Measurements from ENCODE around the gene FAM200C.

FAM200C gene

DNA sequence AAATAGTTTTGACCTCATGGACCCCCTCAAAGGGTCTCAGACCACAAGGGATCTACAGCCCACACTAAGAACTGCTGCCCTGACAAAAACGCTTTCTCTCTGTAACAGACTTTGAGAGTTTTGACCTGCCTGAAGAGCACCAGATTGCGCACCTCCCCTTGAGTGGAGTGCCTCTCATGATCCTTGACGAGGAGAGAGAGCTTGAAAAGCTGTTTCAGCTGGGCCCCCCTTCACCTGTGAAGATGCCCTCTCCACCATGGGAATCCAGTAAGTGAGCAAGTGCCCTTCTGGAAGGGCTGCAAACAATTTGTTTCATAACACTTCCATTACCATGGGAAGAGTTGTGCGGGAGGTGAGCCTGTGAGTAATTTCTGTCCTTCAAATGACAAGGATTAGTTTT, 27.8 kb upstream of the FAM200C start:
- no peak overlapping the region for H3K4me3 ChIP-seq (IDR thresholded peaks at IDR 0.05; ENCODE audit: insufficient read depth, low read depth, low read length)
- no peaks in the 10 kb centered on the region for H3K27me3 ChIP-seq (ENCODE audit: insufficient read depth, low read depth)
- H2AFZ ChIP-seq (ENCODE audit: low read depth) = no peak overlapping the region
- peaks cover 14% of the 10 kb centered on the region for H3K4me1 ChIP-seq (ENCODE audit: low read depth, poor library complexity, severe bottlenecking)
- no peak overlapping the region for H3K27ac ChIP-seq
- no peaks in the 10 kb centered on the region; the same call in 1 of the 2 replicates for H3K79me2 ChIP-seq (ENCODE audit: insufficient read depth, low read depth)
- no peaks in the 10 kb centered on the region; the same call in 1 of the 2 replicates for H3K36me3 ChIP-seq (ENCODE audit: insufficient read depth)
- H3K9ac ChIP-seq = no peak overlapping the region
- no peaks in the 10 kb centered on the region for H4K20me1 ChIP-seq (ENCODE audit: insufficient read depth)
- TF ChIP-seq, protein P1, sequence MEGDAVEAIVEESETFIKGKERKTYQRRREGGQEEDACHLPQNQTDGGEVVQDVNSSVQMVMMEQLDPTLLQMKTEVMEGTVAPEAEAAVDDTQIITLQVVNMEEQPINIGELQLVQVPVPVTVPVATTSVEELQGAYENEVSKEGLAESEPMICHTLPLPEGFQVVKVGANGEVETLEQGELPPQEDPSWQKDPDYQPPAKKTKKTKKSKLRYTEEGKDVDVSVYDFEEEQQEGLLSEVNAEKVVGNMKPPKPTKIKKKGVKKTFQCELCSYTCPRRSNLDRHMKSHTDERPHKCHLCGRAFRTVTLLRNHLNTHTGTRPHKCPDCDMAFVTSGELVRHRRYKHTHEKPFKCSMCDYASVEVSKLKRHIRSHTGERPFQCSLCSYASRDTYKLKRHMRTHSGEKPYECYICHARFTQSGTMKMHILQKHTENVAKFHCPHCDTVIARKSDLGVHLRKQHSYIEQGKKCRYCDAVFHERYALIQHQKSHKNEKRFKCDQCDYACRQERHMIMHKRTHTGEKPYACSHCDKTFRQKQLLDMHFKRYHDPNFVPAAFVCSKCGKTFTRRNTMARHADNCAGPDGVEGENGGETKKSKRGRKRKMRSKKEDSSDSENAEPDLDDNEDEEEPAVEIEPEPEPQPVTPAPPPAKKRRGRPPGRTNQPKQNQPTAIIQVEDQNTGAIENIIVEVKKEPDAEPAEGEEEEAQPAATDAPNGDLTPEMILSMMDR (conservative IDR thresholded peaks at IDR 0.05; ENCODE audit: low read depth, low read length) = no peak
- no peak overlapping the region for H3K4me2 ChIP-seq

DNA sequence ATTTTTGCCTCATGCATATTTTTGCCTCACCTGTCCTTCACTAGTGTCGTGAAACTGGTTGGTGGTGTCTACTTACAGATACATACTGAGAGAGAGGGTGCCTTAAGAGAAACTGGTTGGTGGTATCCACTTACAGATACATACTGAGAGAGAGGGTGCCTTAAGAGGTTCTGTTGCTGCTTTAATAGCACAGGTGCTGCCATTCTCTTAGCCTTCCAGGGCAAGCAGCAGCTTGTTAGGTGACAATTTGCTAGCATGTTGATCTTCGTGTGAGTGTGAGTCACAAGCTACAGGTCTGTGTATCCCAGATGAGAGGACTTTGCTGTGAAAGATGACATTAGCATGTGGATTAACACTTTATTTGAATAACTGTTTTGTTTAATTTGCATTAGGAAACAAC, 23.2 kb upstream of the FAM200C start:
- Histone ChIP-seq H3K9ac (no peak overlapping the region), H3K4me3 (IDR thresholded peaks at IDR 0.05; ENCODE audit: insufficient read depth, low read depth, low read length) (no peak overlapping the region), H2AFZ (ENCODE audit: low read depth) (no peak overlapping the region), H4K20me1 (ENCODE audit: insufficient read depth) (no peaks in the 10 kb centered on the region), H3K4me2 (0 out of 2 replicates have a peak overlapping the region, but pooled peaks have one; percentile 96), H3K79me2 (ENCODE audit: insufficient read depth, low read depth) (peaks cover 5% of the 10 kb centered on the region), H3K27ac (no peak overlapping the region), H3K36me3 (ENCODE audit: insufficient read depth) (no peaks in the 10 kb centered on the region; the same call in 1 of the 2 replicates), H3K4me1 (ENCODE audit: low read depth, poor library complexity, severe bottlenecking) (peaks cover 38% of the 10 kb centered on the region), H3K27me3 (ENCODE audit: insufficient read depth, low read depth) (no peaks in the 10 kb centered on the region)
- TF ChIP-seq, protein P1 (conservative IDR thresholded peaks at IDR 0.05; ENCODE audit: low read depth, low read length) = no peak

DNA sequence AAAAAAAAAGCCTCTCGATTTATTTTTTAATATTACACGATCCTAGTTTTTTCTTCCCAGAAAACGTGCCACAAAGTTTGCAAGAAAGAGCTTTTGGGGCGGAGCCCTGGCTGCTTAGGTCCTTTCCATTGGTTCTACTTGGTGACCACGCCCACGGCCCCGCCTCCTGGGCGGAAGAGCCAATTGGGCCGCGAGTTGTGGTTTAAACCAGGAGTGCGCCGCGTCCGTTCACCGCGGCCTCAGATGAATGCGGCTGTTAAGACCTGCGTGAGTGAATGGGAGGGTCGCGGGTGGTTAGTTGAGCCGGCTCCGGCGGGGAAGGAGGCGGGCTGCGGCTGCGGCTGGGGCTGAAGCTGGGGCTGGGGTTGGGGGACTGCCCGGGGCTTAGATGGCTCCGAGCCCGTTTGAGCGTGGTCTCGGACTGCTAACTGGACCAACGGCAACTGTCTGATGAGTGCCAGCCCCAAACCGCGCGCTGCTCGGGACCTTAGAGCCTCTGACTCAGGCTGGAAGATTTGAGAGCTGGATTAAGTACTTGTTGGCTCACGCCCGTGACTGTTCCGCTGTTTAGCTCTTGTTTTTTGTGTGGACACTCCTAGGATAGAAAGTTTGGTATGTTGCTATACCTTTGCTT, 21.9 kb upstream of the FAM200C start, which contains the start of gene PTTG1:
PTTG1 (plus strand) TSS at position 231 of the 634 bp plus-strand sequence. CDS start 458 bp downstream, outside the sequence.
- H3K27ac ChIP-seq = peak within 1 kb of the TSS; percentile 22; the same call in 1 of the 2 replicates
- TF ChIP-seq, protein P1 (conservative IDR thresholded peaks at IDR 0.05; ENCODE audit: low read depth, low read length) = no peak
- H3K9ac ChIP-seq = peak within 1 kb of the TSS; percentile 44; the same call in 1 of the 2 replicates
- no peak within 1 kb of the TSS for H3K4me3 ChIP-seq (IDR thresholded peaks at IDR 0.05; ENCODE audit: insufficient read depth, low read depth, low read length)
- H3K4me1 ChIP-seq (ENCODE audit: low read depth, poor library complexity, severe bottlenecking) = peaks cover 43% of the 10 kb centered on the region
- peak within 1 kb of the TSS; percentile 96 for H3K4me2 ChIP-seq
- no peaks in the 10 kb centered on the region for H4K20me1 ChIP-seq (ENCODE audit: insufficient read depth)
- H3K27me3 ChIP-seq (ENCODE audit: insufficient read depth, low read depth) = no peaks in the 10 kb centered on the region
- no peaks in the 10 kb centered on the region; the same call in 1 of the 2 replicates for H3K36me3 ChIP-seq (ENCODE audit: insufficient read depth)
- peak within 1 kb of the TSS; percentile 64 for H2AFZ ChIP-seq (ENCODE audit: low read depth)
- peaks cover 17% of the 10 kb centered on the region for H3K79me2 ChIP-seq (ENCODE audit: insufficient read depth, low read depth)

DNA sequence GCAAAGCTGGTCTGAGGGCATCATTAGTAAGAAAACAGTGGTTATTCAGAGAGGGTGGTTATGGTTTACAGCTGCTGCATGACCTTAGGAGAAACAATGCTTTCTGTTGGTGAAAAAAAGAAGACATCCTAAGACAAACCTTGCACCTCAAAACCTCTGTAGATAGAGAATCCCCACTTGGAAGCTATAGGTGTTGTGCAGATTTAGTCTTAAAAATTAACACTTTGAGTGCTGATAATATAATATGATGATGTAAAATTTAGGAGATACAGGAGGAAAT, 20.4 kb upstream of the FAM200C start:
- Histone ChIP-seq H3K4me3 (IDR thresholded peaks at IDR 0.05; ENCODE audit: insufficient read depth, low read depth, low read length) (no peak overlapping the region), H3K4me1 (ENCODE audit: low read depth, poor library complexity, severe bottlenecking) (peaks cover 43% of the 10 kb centered on the region), H2AFZ (ENCODE audit: low read depth) (peak overlapping the region; percentile 67)

More for the DNA sequence above, 20.4 kb upstream of the FAM200C start:
- no peak overlapping the region for H3K27ac ChIP-seq
- no peaks in the 10 kb centered on the region for H3K27me3 ChIP-seq (ENCODE audit: insufficient read depth, low read depth)
- no peaks in the 10 kb centered on the region for H4K20me1 ChIP-seq (ENCODE audit: insufficient read depth)
- no peaks in the 10 kb centered on the region; the same call in 1 of the 2 replicates for H3K36me3 ChIP-seq (ENCODE audit: insufficient read depth)
- peaks cover 21% of the 10 kb centered on the region for H3K79me2 ChIP-seq (ENCODE audit: insufficient read depth, low read depth)
- TF ChIP-seq, protein P1 (conservative IDR thresholded peaks at IDR 0.05; ENCODE audit: low read depth, low read length) = no peak
- H3K9ac ChIP-seq = no peak overlapping the region
- peak overlapping the region; percentile 86; the same call in 1 of the 2 replicates for H3K4me2 ChIP-seq
